Measurements from ENCODE around the gene PRKAR2B.

GRCh38 chr7:107104801-107105200 is 60.3 kb downstream of the PRKAR2B start:
- TF ChIP-seq CTCF (IDR thresholded peaks at IDR 0.05 in 8 of 11, conservative IDR thresholded peaks at IDR 0.05 in 3 of 11) (no peak), POLR2A (IDR thresholded peaks at IDR 0.05) (no peak)

All from spleen (tissue), 7 donors.